GM23248 (cell line): Measurements from ENCODE around the gene C22orf39. TPM values are rescaled to one million over a fixed set of nuclear protein-coding genes. Genes with fewer than 3 reads are reported as not detected.

ENCODE experiments used
- DNase-seq: peaks from one replicate; pipeline ENCODE4 v3.0.0-alpha.2; 2015
- H2AFZ ChIP-seq: fragments of 200-600 bp; sonication (generic); 2 replicates; pipeline ENCODE4 v1.6.1; 2016; ENCODE audit warnings: antibody characterized with exemption
- H3F3A ChIP-seq: fragments of 200-600 bp; sonication (generic); 2 replicates; pipeline ENCODE4 v1.6.1; 2016; ENCODE audit warnings: mild to moderate bottlenecking, antibody characterized with exemption, mixed run types; ENCODE audit not compliant: insufficient read depth
- H3K27ac ChIP-seq: fragments of 200-600 bp; sonication (generic); 2 replicates; pipeline ENCODE4 v1.5.1; 2016; ENCODE audit warnings: mild to moderate bottlenecking
- H3K27me3 ChIP-seq: fragments of 200-600 bp; sonication (generic); replicated peaks from 2 replicates; pipeline ENCODE4 v1.6.1; 2016; ENCODE audit warnings: mild to moderate bottlenecking; ENCODE audit not compliant: insufficient read depth
- H3K36me3 ChIP-seq: fragments of 200-600 bp; sonication (generic); 2 replicates; pipeline ENCODE4 v1.6.1; 2016; ENCODE audit warnings: low read depth, mild to moderate bottlenecking
- H3K4me1 ChIP-seq: fragments of 200-600 bp; sonication (generic); 2 replicates; pipeline ENCODE4 v1.6.1; 2016; ENCODE audit warnings: mild to moderate bottlenecking; ENCODE audit not compliant: insufficient read depth
- H3K4me2 ChIP-seq: fragments of 200-600 bp; sonication (generic); one replicate; pipeline ENCODE4 v1.6.1; 2016; ENCODE audit warnings: mild to moderate bottlenecking; ENCODE audit not compliant: unreplicated experiment
- H3K4me3 ChIP-seq: fragments of 200-600 bp; sonication (generic); 2 replicates; pipeline ENCODE4 v1.5.1; 2016; ENCODE audit warnings: mild to moderate bottlenecking
- H3K79me2 ChIP-seq: fragments of 200-600 bp; sonication (generic); 2 replicates; pipeline ENCODE4 v1.6.1; 2016; ENCODE audit warnings: mild to moderate bottlenecking; ENCODE audit not compliant: insufficient read depth
- H3K9ac ChIP-seq: fragments of 200-600 bp; sonication (generic); 2 replicates; pipeline ENCODE4 v1.6.1; 2016; ENCODE audit warnings: mild to moderate bottlenecking
- H3K9me2 ChIP-seq: fragments of 200-600 bp; sonication (generic); 2 replicates; pipeline ENCODE4 v1.6.1; 2016; ENCODE audit warnings: mixed run types, mild to moderate bottlenecking, moderate library complexity; ENCODE audit not compliant: insufficient read depth
- H3K9me3 ChIP-seq: fragments of 200-600 bp; sonication (generic); one replicate; pipeline ENCODE4 v1.6.1; 2017; ENCODE audit warnings: low read depth
- H4K20me1 ChIP-seq: fragments of 200-600 bp; sonication (generic); 2 replicates; pipeline ENCODE4 v1.6.0; 2016; ENCODE audit not compliant: insufficient read depth
- EZH2 ChIP-seq: fragments of 200-600 bp; sonication (generic); IDR thresholded peaks from 2 replicates; pipeline ENCODE4 v1.6.1; 2018; ENCODE audit warnings: antibody characterized with exemption, mild to moderate bottlenecking; ENCODE audit not compliant: insufficient read depth, poor library complexity, severe bottlenecking
- EZH2phosphoT487 ChIP-seq: fragments of 200-600 bp; sonication (generic); IDR thresholded peaks from 2 replicates; pipeline ENCODE4 v1.6.1; 2018; ENCODE audit warnings: antibody characterized with exemption, moderate library complexity, mild to moderate bottlenecking, low read depth; ENCODE audit not compliant: insufficient read depth
- WGBS, 2 experiments: methylation state at CpG; one replicate each; pipeline ENCODE4 v1.1.6; 2015 to 2017; ENCODE audit warnings: low lambda C conversion rate in 2 of 2, low coverage in 1 of 2; ENCODE audit errors: missing lambda C conversion rate in 2 of 2; 5-methylcytosine and 5-hydroxymethylcytosine counted together
- in situ Hi-C: fragments of 300-500 bp; cut with MboI; formaldehyde crosslinking; loops from 2 replicates; pipeline ENCODE4 v1.15.0; 2020
- polyA plus RNA-seq: library from polyadenylated mRNA; unstranded; fragments of >200 nt; fragmentation: Nextera tagmentation; extraction: Ambion mirVana; gene quantifications from 2 replicates; pipeline ENCODE4 v1.2.1, GENCODE V29; 2016
- total RNA-seq: library from RNA; depleted of rRNA; stranded (reverse); fragments of >200 nt; shearing (Covaris generic); gene quantifications from 2 replicates; pipeline ENCODE4 v1.2.3, GENCODE V29; 2014

Gene C22orf39
- total and polyA plus RNA-seq, 2 experiments from 2014 or later = 15.0 to 22.8 TPM

- no peaks in the 10 kb centered on the region for H3K9me3 ChIP-seq
- H3K36me3 ChIP-seq = no peaks in the 10 kb centered on the region; the same call in 1 of the 2 replicates
- H4K20me1 ChIP-seq = no peaks in the 10 kb centered on the region
- in situ Hi-C loops = no loop called here
- H2AFZ ChIP-seq = no peak overlapping the region
- no peak overlapping the region for H3K9ac ChIP-seq
- no peak for TF ChIP-seq EZH2
- TF ChIP-seq EZH2phosphoT487 = no peak
- no peak overlapping the region for H3K27ac ChIP-seq
- no peaks in the 10 kb centered on the region for H3K27me3 ChIP-seq
- H3K9me2 ChIP-seq = no peaks in the 10 kb centered on the region
- peaks cover 15% of the 10 kb centered on the region; the same call in 1 of the 2 replicates for H3F3A ChIP-seq
- 76 to 86% methylated on average over 2 of the region's 2 CpGs for WGBS, 2 experiments
- no peak overlapping the region for H3K4me3 ChIP-seq
- H3K4me2 ChIP-seq = no peak overlapping the region
- DNase-seq = no peak
- peaks cover 12% of the 10 kb centered on the region for H3K4me1 ChIP-seq
- H3K79me2 ChIP-seq = peaks cover 52% of the 10 kb centered on the region
These were observed 12.5 kb downstream of the C22orf39 start for GRCh38 chr22:19434829-19435580.

- Histone ChIP-seq H3K9ac (no peak overlapping the region), H3K36me3 (no peaks in the 10 kb centered on the region; the same call in 1 of the 2 replicates), H3K4me1 (peaks cover 18% of the 10 kb centered on the region), H4K20me1 (no peaks in the 10 kb centered on the region), H3K79me2 (peaks cover 52% of the 10 kb centered on the region), H3K9me2 (no peaks in the 10 kb centered on the region), H3F3A (peaks cover 21% of the 10 kb centered on the region; the same call in 1 of the 2 replicates), H3K4me3 (no peak overlapping the region), H3K27me3 (no peaks in the 10 kb centered on the region), H2AFZ (no peak overlapping the region), H3K4me2 (no peak overlapping the region), H3K9me3 (no peaks in the 10 kb centered on the region), H3K27ac (no peak overlapping the region)
- in situ Hi-C loops = no loop called here
- TF ChIP-seq EZH2phosphoT487 (no peak), EZH2 (no peak)
- DNase-seq = peak; percentile 31
- WGBS, 2 experiments = 92 to 95% methylated on average over 7 of the region's 7 CpGs
These were observed 13.1 kb downstream of the C22orf39 start for GRCh38 chr22:19434401-19434800.

- in situ Hi-C loops = no loop called here
These were observed 15.2 kb downstream of the C22orf39 start, which contains the start of gene MRPL40 for GRCh38 chr22:19432133-19432851. TSS of gene MRPL40 (plus strand) at chr22:19432545. CDS start at chr22:19432555, 10 bp downstream.

DNA sequence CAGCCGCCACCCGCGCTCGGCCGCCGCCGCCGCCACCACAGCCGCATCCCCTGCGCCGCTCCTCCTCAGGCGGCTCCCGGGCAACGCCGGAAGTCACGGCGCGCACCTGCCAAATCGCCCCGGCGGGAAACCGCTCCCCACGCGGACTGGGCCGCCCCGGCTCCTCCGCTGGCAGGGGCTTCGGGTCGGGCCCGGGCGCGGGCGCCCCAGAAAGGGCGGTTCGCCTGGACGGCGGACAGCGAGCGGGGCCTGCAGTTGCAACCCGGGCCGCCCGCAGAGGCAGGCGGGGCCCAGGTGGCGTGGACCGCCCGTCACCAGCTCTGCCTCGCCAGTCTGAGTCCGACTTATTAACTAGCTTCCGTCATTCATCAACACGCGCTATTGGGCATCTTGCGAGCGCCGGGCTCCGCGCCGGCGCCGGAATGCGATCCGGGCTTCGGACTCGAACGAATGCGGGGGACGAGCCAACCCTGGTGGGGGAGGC is 15.8 kb downstream of the C22orf39 start, which contains the start of gene HIRA:
Gene HIRA (minus strand): TSS at position 85 of the 484 bp plus-strand sequence. CDS start 257 bp downstream, outside the sequence.
- TF ChIP-seq EZH2phosphoT487 (no peak), EZH2 (no peak)
- H3K27me3 ChIP-seq = no peaks in the 10 kb centered on the region
- peaks cover 25% of the 10 kb centered on the region for H3K4me1 ChIP-seq
- no peaks in the 10 kb centered on the region for H3K9me3 ChIP-seq
- H4K20me1 ChIP-seq = no peaks in the 10 kb centered on the region
- H3F3A ChIP-seq = peaks cover 22% of the 10 kb centered on the region; the same call in 1 of the 2 replicates
- DNase-seq = peak; percentile 90
- H3K79me2 ChIP-seq = peaks cover 62% of the 10 kb centered on the region
- peak within 1 kb of the TSS; percentile 99 for H3K27ac ChIP-seq
- H3K4me2 ChIP-seq = peak within 1 kb of the TSS; percentile 98
- H3K9me2 ChIP-seq = no peaks in the 10 kb centered on the region
- H3K36me3 ChIP-seq = no peaks in the 10 kb centered on the region; the same call in 1 of the 2 replicates
- peak within 1 kb of the TSS; percentile 99 for H3K9ac ChIP-seq
- WGBS, 2 experiments = 1% methylated on average over 38 to 62 of the region's 66 CpGs
- H3K4me3 ChIP-seq = peak within 1 kb of the TSS; percentile 94
- in situ Hi-C loops = no loop called here
- H2AFZ ChIP-seq = peak within 1 kb of the TSS; percentile 77

More at GRCh38 chr22:19432133-19432851, 15.2 kb downstream of the C22orf39 start, which contains the start of gene MRPL40:
- Histone ChIP-seq H3K4me3 (peak within 1 kb of the TSS; percentile 94), H3K9ac (peak within 1 kb of the TSS; percentile 99), H3K36me3 (no peaks in the 10 kb centered on the region; the same call in 1 of the 2 replicates), H3K27me3 (no peaks in the 10 kb centered on the region), H3K9me2 (no peaks in the 10 kb centered on the region), H3K9me3 (no peaks in the 10 kb centered on the region), H3F3A (peaks cover 22% of the 10 kb centered on the region; the same call in 1 of the 2 replicates), H3K4me2 (peak within 1 kb of the TSS; percentile 95), H3K79me2 (peaks cover 62% of the 10 kb centered on the region), H4K20me1 (no peaks in the 10 kb centered on the region), H2AFZ (peak within 1 kb of the TSS; percentile 77), H3K27ac (peak within 1 kb of the TSS; percentile 99), H3K4me1 (peaks cover 25% of the 10 kb centered on the region)
- peak; percentile 97 for DNase-seq
- TF ChIP-seq EZH2phosphoT487 (no peak), EZH2 (no peak)
- WGBS, 2 experiments = 0 to 1% methylated on average over 57 to 60 of the region's 74 CpGs
